Endothelial cell of hepatic sinusoid (primary cell): ENCODE measurements around the gene CMTM4.
"Not testable (repeated sequence)": the region's sequence is repeated elsewhere in the genome, so short reads cannot be mapped to it uniquely, and the experiment has no call there.

Source experiments
- in situ Hi-C: cut with HindIII; loops from 2 replicates; pipeline ENCODE4 v1.10.0; 2017; ENCODE audit warnings: low sequenced_read_pairs

The CMTM4 gene

GRCh38 chr16:66706506-66706880, 9.9 kb upstream of the CMTM4 start:
- in situ Hi-C loops, result no loop called here

GRCh38 chr16:66705790-66706505, 9.4 kb upstream of the CMTM4 start:
- in situ Hi-C loops, result no loop called here

- in situ Hi-C loops, result no loop called here
Measured at GRCh38 chr16:66703406-66704215, 7.1 kb upstream of the CMTM4 start.

- in situ Hi-C loops, result no loop called here
Measured at GRCh38 chr16:66701516-66701915, 5.0 kb upstream of the CMTM4 start.

DNA sequence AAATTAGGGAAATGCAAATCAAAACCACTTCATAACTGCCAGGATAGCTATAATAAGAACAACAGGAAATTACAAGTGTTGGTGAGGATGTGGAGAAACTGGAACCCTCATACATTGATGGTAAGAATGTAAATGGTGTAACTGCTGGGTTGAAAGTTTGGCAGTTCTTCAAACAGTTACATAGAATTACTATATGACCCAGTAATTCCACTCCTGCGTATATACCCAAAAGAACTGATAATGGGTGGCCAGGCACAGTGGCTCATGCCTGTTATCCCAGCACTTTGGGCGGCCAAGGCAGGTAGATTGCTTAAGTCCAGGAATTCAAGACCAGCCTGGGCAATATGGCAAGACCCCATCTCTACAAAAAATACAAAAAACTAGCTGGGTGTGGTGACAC, 4.5 kb upstream of the CMTM4 start:
- in situ Hi-C loops, result no loop called here

- in situ Hi-C loops, result no loop called here
Measured at GRCh38 chr16:66699898-66700297, 3.4 kb upstream of the CMTM4 start.

GRCh38 chr16:66698046-66698445, 1.5 kb upstream of the CMTM4 start:
- in situ Hi-C loops, result no loop called here

DNA sequence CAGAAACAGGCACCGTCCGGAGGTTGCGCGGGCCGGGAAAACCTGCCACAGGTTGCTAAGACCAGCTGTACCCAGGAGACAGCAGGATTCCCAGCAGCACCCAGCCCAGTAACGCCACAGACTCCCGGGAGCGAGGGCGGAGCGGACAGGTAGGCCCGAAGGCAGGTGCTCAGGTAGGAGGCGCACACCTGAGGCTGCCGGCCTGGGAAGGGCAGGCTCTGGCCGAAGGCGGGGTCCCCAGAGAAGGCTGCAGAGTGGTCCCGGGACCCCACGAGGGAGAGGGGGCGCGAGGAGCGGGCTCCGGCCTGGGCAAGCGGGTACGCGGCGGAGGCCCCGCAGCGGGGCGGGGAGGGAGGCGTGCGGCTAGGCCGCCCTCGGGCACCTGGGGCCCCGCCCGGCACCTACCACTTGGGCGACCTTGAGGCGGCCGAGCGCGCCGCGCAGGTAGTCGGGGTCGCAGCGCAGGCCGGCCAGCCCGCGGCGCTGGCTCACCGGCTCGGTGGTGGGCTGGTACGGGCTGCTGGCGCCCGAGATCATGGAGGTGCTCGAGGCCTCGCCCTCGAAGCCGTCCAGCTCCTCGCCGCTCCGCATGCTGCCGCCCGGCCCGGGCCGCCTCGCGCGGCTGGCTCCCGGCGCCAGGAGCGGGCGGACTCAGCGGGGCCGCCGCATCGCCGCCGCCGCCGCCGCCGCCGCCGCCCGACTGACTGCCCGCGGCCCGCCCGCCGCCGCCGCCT, 441 bp downstream of the CMTM4 start:
- in situ Hi-C loops, result no loop called here

GRCh38 chr16:66695471-66695934, 1.0 kb downstream of the CMTM4 start:
- in situ Hi-C loops, result no loop called here

DNA sequence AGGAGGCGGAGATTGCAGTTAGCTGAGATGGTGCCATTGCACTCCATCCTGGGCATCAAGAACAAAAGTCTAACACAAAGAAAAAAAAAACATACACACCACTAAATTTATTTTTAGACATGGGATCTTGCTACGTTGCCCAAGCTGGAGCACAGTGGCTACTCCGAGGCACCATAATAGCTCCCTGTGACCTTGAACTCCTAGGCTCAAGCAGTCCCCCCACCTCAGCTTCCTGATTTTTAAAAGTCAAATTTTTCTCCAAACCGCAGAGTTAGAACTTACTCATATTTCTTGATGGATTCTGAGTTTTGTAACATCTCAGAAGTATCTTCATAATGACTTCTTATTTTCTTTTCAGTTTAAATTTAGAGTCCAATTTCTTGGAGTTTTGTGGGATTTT, 3.4 kb downstream of the CMTM4 start:
- in situ Hi-C loops, result no loop called here

GRCh38 chr16:66692341-66692740, 4.2 kb downstream of the CMTM4 start:
- in situ Hi-C loops, result no loop called here

GRCh38 chr16:66691234-66691633, 5.3 kb downstream of the CMTM4 start:
- in situ Hi-C loops, result no loop called here

GRCh38 chr16:66690106-66690847, 6.3 kb downstream of the CMTM4 start:
- in situ Hi-C loops, result no loop called here

GRCh38 chr16:66689282-66689681, 7.3 kb downstream of the CMTM4 start:
- in situ Hi-C loops, result no loop called here

- in situ Hi-C loops, result no loop called here
Measured at GRCh38 chr16:66687906-66688625, 8.5 kb downstream of the CMTM4 start.

- in situ Hi-C loops, result not testable (repeated sequence)
Measured at GRCh38 chr16:66685501-66686115, 10.9 kb downstream of the CMTM4 start.

- in situ Hi-C loops, result loop anchor here (5.0 kb wide), 1 partner anchor 35 kb away; no protein-coding TSS in a partner anchor
Measured at GRCh38 chr16:66682271-66682670, 14.3 kb downstream of the CMTM4 start.

DNA sequence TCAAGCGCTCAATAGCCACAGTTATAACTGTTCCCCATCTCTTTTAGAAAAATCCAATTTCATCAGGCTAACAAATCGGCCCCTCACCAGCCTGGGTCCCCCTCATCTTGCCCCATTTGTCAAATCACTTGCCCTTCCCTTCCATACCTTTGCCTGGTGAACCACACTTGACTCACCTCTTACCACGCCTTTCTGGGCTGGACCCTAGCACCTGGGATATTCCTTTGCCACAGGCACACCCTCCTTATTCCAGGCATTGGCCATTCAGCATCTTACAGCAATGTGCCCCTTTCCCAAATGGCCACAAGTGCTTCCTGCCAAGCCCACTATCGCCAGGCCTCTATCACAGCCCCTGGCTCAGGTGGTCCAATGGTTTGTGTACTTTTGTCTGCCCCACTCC, 14.9 kb downstream of the CMTM4 start:
- in situ Hi-C loops, result loop anchor here (5.0 kb wide), 1 partner anchor 36 kb away; no protein-coding TSS in a partner anchor

DNA sequence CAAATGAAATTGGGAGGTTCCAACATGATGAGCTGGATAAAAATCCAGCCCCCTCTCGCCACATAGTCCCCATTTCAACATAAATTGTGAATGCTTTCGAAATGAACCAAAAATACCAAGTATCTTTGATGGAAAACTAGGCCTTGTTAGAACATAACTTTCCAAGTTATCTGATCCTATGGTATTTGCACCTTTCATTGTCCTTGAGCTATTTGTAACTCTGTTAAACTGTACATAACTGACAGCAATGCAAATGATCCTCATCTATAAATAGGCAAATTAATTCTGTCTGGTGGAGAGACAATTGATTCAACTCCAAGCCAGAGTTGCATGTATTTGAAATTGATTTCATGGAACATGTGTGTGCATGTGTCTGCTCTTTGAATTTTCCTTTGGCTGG, 18.2 kb downstream of the CMTM4 start:
- in situ Hi-C loops, result no loop called here

GRCh38 chr16:66677836-66678235, 18.7 kb downstream of the CMTM4 start:
- in situ Hi-C loops, result no loop called here
